CD4-positive, alpha-beta memory T cell (primary cell): ENCODE data around the gene SLC35E1. TPM values are rescaled to one million over a fixed set of nuclear protein-coding genes. Genes with fewer than 3 reads are reported as not detected.
A peak's percentile ranks its signal among the peaks of the same experiment; 100 is the strongest.

Experiments
- CTCF ChIA-PET: fragments of 350-600 bp; sonication (Branson Sonifier 250); formaldehyde crosslinking; loops from one replicate; lab custom pipeline; 2021; ENCODE audit warnings: inconsistent platforms; ENCODE audit not compliant: partially characterized antibody; lab: Charles Lee
- POLR2A ChIA-PET: fragments of 350-600 bp; sonication (Branson Sonifier 250); formaldehyde crosslinking; loops from one replicate; lab custom pipeline; 2021; ENCODE audit not compliant: partially characterized antibody; lab: Charles Lee
- DNase-seq, 5 donors: peaks; one replicate each; pipeline versions ENCODE4 v3.0.0 to v3.0.0-alpha.2; 2020 to 2022; ENCODE audit warnings: mixed read lengths in 1 of 5
- H3K27ac ChIP-seq: one replicate; pipeline ENCODE4 v1.7.0; 2013; ENCODE audit warnings: low read depth, low read length
- H3K27me3 ChIP-seq: 2 replicates; pipeline ENCODE4 v1.7.0; 2013; ENCODE audit warnings: mild to moderate bottlenecking, low read length, moderate library complexity; ENCODE audit not compliant: insufficient read depth
- H3K36me3 ChIP-seq: 2 replicates; pipeline ENCODE4 v1.7.0; 2013; ENCODE audit warnings: mild to moderate bottlenecking, low read length, moderate library complexity; ENCODE audit not compliant: insufficient read depth
- H3K4me1 ChIP-seq: 2 replicates; pipeline ENCODE4 v1.7.0; 2013; ENCODE audit warnings: mild to moderate bottlenecking, low read length, moderate library complexity; ENCODE audit not compliant: insufficient read depth
- H3K4me3 ChIP-seq, 2 donors: one replicate each; pipeline ENCODE4 v1.7.0; 2013; ENCODE audit warnings: low read length in 2 of 2, mild to moderate bottlenecking in 1 of 2
- H3K9me3 ChIP-seq, 2 donors: one replicate each; pipeline ENCODE4 v1.7.0; 2013; ENCODE audit warnings: low read length in 2 of 2, control low read depth in 1 of 2; ENCODE audit not compliant: control insufficient read depth in 1 of 2
- H3K27ac Mint-ChIP-seq, 7 donors: one replicate each; pipeline ENCODE4 v1.8.0; 2020 to 2021; ENCODE audit warnings: mixed read lengths in 7 of 7, mild to moderate bottlenecking in 6 of 7, inconsistent platforms in 3 of 7, moderate library complexity in 3 of 7
- H3K27me3 Mint-ChIP-seq, 2 donors: one replicate each; pipeline ENCODE4 v1.8.0; 2020 to 2021; ENCODE audit warnings: mixed read lengths in 2 of 2
- H3K36me3 Mint-ChIP-seq, 2 donors: one replicate each; pipeline ENCODE4 v1.8.0; 2020 to 2021; ENCODE audit warnings: mixed read lengths in 2 of 2, inconsistent platforms in 1 of 2, mild to moderate bottlenecking in 1 of 2
- H3K4me1 Mint-ChIP-seq, 4 donors: one replicate each; pipeline ENCODE4 v1.8.0; 2020 to 2021; ENCODE audit warnings: mixed read lengths in 4 of 4, mild to moderate bottlenecking in 1 of 4
- H3K4me3 Mint-ChIP-seq, 8 donors: one replicate each; pipeline ENCODE4 v1.8.0; 2020 to 2021; ENCODE audit warnings: mixed read lengths in 8 of 8, mild to moderate bottlenecking in 7 of 8, moderate library complexity in 6 of 8, inconsistent platforms in 3 of 8
- H3K9me3 Mint-ChIP-seq, 8 donors: one replicate each; pipeline ENCODE4 v1.8.0; 2020 to 2021; ENCODE audit warnings: mixed read lengths in 8 of 8, mild to moderate bottlenecking in 5 of 8, inconsistent platforms in 3 of 8, moderate library complexity in 1 of 8
- intact Hi-C: fragments of 100-400 bp; cut with micrococcal nuclease; formaldehyde crosslinking; loops from one replicate; pipeline ENCODE4 v1.15.1; 2023
- polyA plus RNA-seq, 2 donors: library from polyadenylated mRNA; unstranded; fragments of 300-500 nt; fragmentation: Illumina TruSeq; gene quantifications; one replicate each; pipeline ENCODE4 v1.2.3, GENCODE V29; 2021
- total RNA-seq, 2 experiments: library from RNA; stranded (reverse); gene quantifications; one replicate each; pipeline ENCODE4 v1.2.3, GENCODE V29; 2021

SLC35E1 gene
- total and polyA plus RNA-seq, 4 experiments from 2014 or later = 15.3 to 38.8 (median 35.3) TPM

GRCh38 chr19:16587833-16588823 lies 15.9 kb upstream of the SLC35E1 start:
- peak overlapping the region in 1 of 2 donors; percentile 32 for H3K4me3 ChIP-seq
- POLR2A ChIA-PET = interaction anchor here (0.8 to 11.2 kb wide), 12 partner anchors 11 to 72 kb away, joined by 3 to 109 read pairs (median 8); partner anchors contain the start of genes MED26, SLC35E1, SMIM7 and TMEM38A
- no peaks in the 10 kb centered on the region for H3K27me3 ChIP-seq
- no peaks in the 10 kb centered on the region for H3K9me3 ChIP-seq
- H3K27ac ChIP-seq = peak overlapping the region; percentile 58
- no peaks in the 10 kb centered on the region for H3K36me3 ChIP-seq
- peak overlapping the region; percentile 95 to 99 (median 97) for H3K27ac Mint-ChIP-seq
- H3K9me3 Mint-ChIP-seq = no peaks in the 10 kb centered on the region
- H3K4me3 Mint-ChIP-seq = peak overlapping the region; percentile 77 to 90 (median 84)
- intact Hi-C loops = no loop called here
- peaks cover 57 to 93% (median 77%) of the 10 kb centered on the region in 4 donors for H3K4me1 Mint-ChIP-seq
- no peaks in the 10 kb centered on the region for H3K27me3 Mint-ChIP-seq
- peak; percentile 67 to 84 (median 74) for DNase-seq
- H3K36me3 Mint-ChIP-seq = peaks cover 0 to 2% of the 10 kb centered on the region in 2 donors
- CTCF ChIA-PET = interaction anchor here (0.6 to 1.8 kb wide), 6 partner anchors 11 to 61 kb away, joined by 3 to 9 read pairs (median 4); no protein-coding TSS in a partner anchor
- peaks cover 92% of the 10 kb centered on the region for H3K4me1 ChIP-seq

GRCh38 chr19:16586991-16587832 lies 15.0 kb upstream of the SLC35E1 start:
- peak; percentile 54 to 87 (median 59) for DNase-seq
- no peaks in the 10 kb centered on the region for H3K9me3 ChIP-seq
- H3K27ac Mint-ChIP-seq = peak overlapping the region; percentile 95 to 99 (median 97)
- H3K4me1 Mint-ChIP-seq = peaks cover 53 to 93% (median 76%) of the 10 kb centered on the region in 4 donors
- POLR2A ChIA-PET = interaction anchor here (0.8 to 11.2 kb wide), 12 partner anchors 10 to 73 kb away, joined by 3 to 109 read pairs (median 8); partner anchors contain the start of genes MED26, SLC35E1, SMIM7 and TMEM38A
- peak overlapping the region in 1 of 2 donors; percentile 32 for H3K4me3 ChIP-seq
- no peaks in the 10 kb centered on the region for H3K27me3 ChIP-seq
- peaks cover 0 to 2% of the 10 kb centered on the region in 2 donors for H3K36me3 Mint-ChIP-seq
- no peaks in the 10 kb centered on the region for H3K9me3 Mint-ChIP-seq
- intact Hi-C loops = no loop called here
- H3K4me1 ChIP-seq = peaks cover 92% of the 10 kb centered on the region
- no peaks in the 10 kb centered on the region for H3K27me3 Mint-ChIP-seq
- peak overlapping the region; percentile 77 to 90 (median 84) for H3K4me3 Mint-ChIP-seq
- CTCF ChIA-PET = interaction anchor here (0.5 to 1.8 kb wide), 6 partner anchors 10 to 75 kb away, joined by 3 to 9 read pairs (median 4); no protein-coding TSS in a partner anchor
- no peaks in the 10 kb centered on the region for H3K36me3 ChIP-seq
- peak overlapping the region; percentile 58 for H3K27ac ChIP-seq

- Histone ChIP-seq H3K4me3 (peak overlapping the region; percentile 3 to 15), H3K27me3 (no peaks in the 10 kb centered on the region), H3K9me3 (no peaks in the 10 kb centered on the region), H3K27ac (peak overlapping the region; percentile 58), H3K36me3 (peaks cover 5% of the 10 kb centered on the region), H3K4me1 (peaks cover 93% of the 10 kb centered on the region)
- Mint-ChIP-seq H3K4me3 (peak overlapping the region in 6 of 8 donors; percentile 77 to 90 (median 84)), H3K27me3 (no peaks in the 10 kb centered on the region), H3K4me1 (peaks cover 52 to 94% (median 79%) of the 10 kb centered on the region in 4 donors), H3K27ac (peak overlapping the region; percentile 96 to 99 (median 97)), H3K36me3 (peaks cover 0 to 2% of the 10 kb centered on the region in 2 donors), H3K9me3 (no peaks in the 10 kb centered on the region)
- intact Hi-C loops = no loop called here
- POLR2A ChIA-PET = interaction anchor here (1.8 to 11.2 kb wide), 6 partner anchors 9 to 73 kb away, joined by 10 to 109 read pairs (median 20); partner anchors contain the start of genes MED26, SLC35E1, SMIM7 and TMEM38A
- CTCF ChIA-PET = interaction anchor here (0.5 kb wide), 1 partner anchor 76 kb away, joined by 3 read pairs; no protein-coding TSS in a partner anchor
- no peak for DNase-seq
These were observed 14.3 kb upstream of the SLC35E1 start for GRCh38 chr19:16586477-16586871.

GRCh38 chr19:16585808-16586476 lies 13.7 kb upstream of the SLC35E1 start:
- H3K4me3 ChIP-seq = peak overlapping the region; percentile 3 to 15
- Mint-ChIP-seq H3K9me3 (no peaks in the 10 kb centered on the region), H3K27me3 (no peaks in the 10 kb centered on the region), H3K36me3 (peaks cover 0 to 2% of the 10 kb centered on the region in 2 donors), H3K4me3 (peak overlapping the region in 7 of 8 donors; percentile 55 to 90 (median 82)), H3K27ac (peak overlapping the region; percentile 96 to 99 (median 97)), H3K4me1 (peaks cover 53 to 94% (median 78%) of the 10 kb centered on the region in 4 donors)
- peak in 2 of 5 donors; percentile 16 to 68 for DNase-seq
- ChIA-PET CTCF (interaction anchor here (0.5 kb wide), 1 partner anchor 76 kb away, joined by 3 read pairs; no protein-coding TSS in a partner anchor), POLR2A (interaction anchor here (2.7 to 11.2 kb wide), 3 partner anchors 13 to 42 kb away, joined by 22 to 109 read pairs (median 69); partner anchors contain the start of genes MED26 and SLC35E1)
- no peaks in the 10 kb centered on the region for H3K27me3 ChIP-seq
- no peaks in the 10 kb centered on the region for H3K9me3 ChIP-seq
- H3K27ac ChIP-seq = peak overlapping the region; percentile 58
- peaks cover 5% of the 10 kb centered on the region for H3K36me3 ChIP-seq
- intact Hi-C loops = no loop called here
- peaks cover 95% of the 10 kb centered on the region for H3K4me1 ChIP-seq

- intact Hi-C loops = no loop called here
- ChIA-PET CTCF (interaction anchor here (1.0 to 2.1 kb wide), 4 partner anchors 11 to 42 kb away, joined by 3 to 8 read pairs (median 3); partner anchors contain the start of gene CHERP), POLR2A (interaction anchor here (1.0 to 11.2 kb wide), 10 partner anchors 8 to 75 kb away, joined by 3 to 109 read pairs (median 6); partner anchors contain the start of genes MED26, SLC35E1, SMIM7 and TMEM38A)
- Mint-ChIP-seq H3K4me1 (peaks cover 52 to 94% (median 76%) of the 10 kb centered on the region in 4 donors), H3K9me3 (no peaks in the 10 kb centered on the region), H3K4me3 (peak overlapping the region; percentile 20 to 90 (median 81)), H3K36me3 (peaks cover 0 to 2% of the 10 kb centered on the region in 2 donors), H3K27me3 (no peaks in the 10 kb centered on the region), H3K27ac (peak overlapping the region; percentile 96 to 99 (median 97))
- Histone ChIP-seq H3K27ac (peak overlapping the region; percentile 58), H3K4me3 (peak overlapping the region; percentile 45 to 52), H3K27me3 (no peaks in the 10 kb centered on the region), H3K4me1 (peaks cover 93% of the 10 kb centered on the region), H3K36me3 (peaks cover 5% of the 10 kb centered on the region), H3K9me3 (no peaks in the 10 kb centered on the region)
- DNase-seq = no peak
These were observed 13.0 kb upstream of the SLC35E1 start for GRCh38 chr19:16585094-16585801.
